Skeletal muscle cell (primary cell): Measurements from ENCODE around the gene GBP6.
"Not testable (repeated sequence)": the region's sequence is repeated elsewhere in the genome, so short reads cannot be mapped to it uniquely, and the experiment has no call there.

Experiments used
- DNase-seq: peaks from one replicate; pipeline ENCODE4 v3.0.0-alpha.2; 2010; ENCODE audit warnings: low read depth
- H3K4me3 ChIP-seq: 2 replicates; pipeline ENCODE4 v1.5.1; 2011; ENCODE audit warnings: low read depth, mild to moderate bottlenecking, control low read depth, low read length, moderate library complexity

GBP6 gene

GRCh38 chr1:89364954-89365550 is 1.2 kb downstream of the GBP6 start:
- no peak for DNase-seq

GRCh38 chr1:89367221-89367620 is 3.4 kb downstream of the GBP6 start:
- H3K4me3 ChIP-seq, result no peak overlapping the region
- DNase-seq, result no peak

More at GRCh38 chr1:89364954-89365550, 1.2 kb downstream of the GBP6 start:
- H3K4me3 ChIP-seq, result no peak overlapping the region

- no peak overlapping the region for H3K4me3 ChIP-seq
- DNase-seq, result no peak
These were observed 5.5 kb downstream of the GBP6 start for GRCh38 chr1:89369331-89369730.

- not testable (repeated sequence) for H3K4me3 ChIP-seq, DNase-seq
These were observed 10.0 kb downstream of the GBP6 start for GRCh38 chr1:89373810-89374209.

GRCh38 chr1:89378001-89378400 is 14.1 kb downstream of the GBP6 start:
- H3K4me3 ChIP-seq, result no peak overlapping the region
- no peak for DNase-seq

- no peak for DNase-seq
- H3K4me3 ChIP-seq, result no peak overlapping the region
These were observed 17.8 kb downstream of the GBP6 start for GRCh38 chr1:89381618-89382017.

- H3K4me3 ChIP-seq, result no peak overlapping the region
- no peak for DNase-seq
These were observed 18.6 kb downstream of the GBP6 start for GRCh38 chr1:89382479-89382878.

- DNase-seq, result no peak
- no peak overlapping the region for H3K4me3 ChIP-seq
These were observed 19.3 kb downstream of the GBP6 start for GRCh38 chr1:89383185-89383584.

- no peak for DNase-seq
- H3K4me3 ChIP-seq, result no peak overlapping the region
These were observed 26.8 kb downstream of the GBP6 start for GRCh38 chr1:89390707-89391106.

GRCh38 chr1:89391686-89392085 is 27.8 kb downstream of the GBP6 start:
- DNase-seq, result no peak
- H3K4me3 ChIP-seq, result no peak overlapping the region

- H3K4me3 ChIP-seq, result no peak overlapping the region
- DNase-seq, result no peak
These were observed 31.0 kb downstream of the GBP6 start for GRCh38 chr1:89394851-89395250.

GRCh38 chr1:89396902-89397301 is 33.0 kb downstream of the GBP6 start:
- no peak for DNase-seq
- no peak overlapping the region for H3K4me3 ChIP-seq

- no peak overlapping the region for H3K4me3 ChIP-seq
- no peak for DNase-seq
These were observed 41.5 kb downstream of the GBP6 start for GRCh38 chr1:89405275-89405929.

- DNase-seq, result no peak
- H3K4me3 ChIP-seq, result no peak overlapping the region
These were observed 43.5 kb downstream of the GBP6 start for GRCh38 chr1:89407360-89407759.

GRCh38 chr1:89407768-89408167 is 43.9 kb downstream of the GBP6 start:
- H3K4me3 ChIP-seq, DNase-seq: not testable (repeated sequence)

- no peak for DNase-seq
- H3K4me3 ChIP-seq, result no peak overlapping the region
These were observed 61.2 kb downstream of the GBP6 start for GRCh38 chr1:89425056-89425455.

- H3K4me3 ChIP-seq, result no peak overlapping the region
- DNase-seq, result no peak
These were observed 65.2 kb downstream of the GBP6 start for GRCh38 chr1:89429062-89429461.

GRCh38 chr1:89429681-89430080 is 65.8 kb downstream of the GBP6 start:
- H3K4me3 ChIP-seq, DNase-seq: not testable (repeated sequence)

- DNase-seq, result no peak
- H3K4me3 ChIP-seq, result no peak overlapping the region
These were observed 69.6 kb downstream of the GBP6 start for GRCh38 chr1:89433421-89433820.

GRCh38 chr1:89434058-89434780 is 70.4 kb downstream of the GBP6 start:
- not testable (repeated sequence) for DNase-seq, H3K4me3 ChIP-seq
